HepG2 (cell line): ENCODE results near the gene CTNNBL1. TPM values are rescaled to one million over a fixed set of nuclear protein-coding genes. Genes with fewer than 3 reads are reported as not detected.

ENCODE experiments used
- ATAC-seq: fragments of 200-7000 bp; cut with Tn5 transposase; 3 replicates; pipeline ENCODE4 v1.9.1; 2020; ENCODE audit warnings: mild to moderate bottlenecking, moderate library complexity
- BruUV-seq: library from RNA; stranded (reverse); fragments of 400-500 nt; replicated peaks from 2 replicates; lab custom pipeline; 2021; lab: Mats Ljungman, UMichigan
- CTCF ChIA-PET: fragments of 300-600 bp; formaldehyde crosslinking; extraction: SDS; loops from one replicate; lab custom pipeline; 2021; ENCODE audit warnings: low total read pairs, inconsistent platforms, low intra/inter-chr PET ratio; lab: Yijun Ruan, JAX
- POLR2A ChIA-PET: fragments of 350-600 bp; sonication (Branson Sonifier 250); formaldehyde crosslinking; loops from one replicate; lab custom pipeline; 2020; ENCODE audit warnings: antibody characterized with exemption, inconsistent platforms; lab: Yijun Ruan, JAX
- DNase-seq: peaks from one replicate; pipeline ENCODE4 v3.0.0-alpha.2; 2015; ENCODE audit warnings: low spot score
- FAIRE-seq: peaks from 3 replicates; lab custom pipeline; 2011; peaks lifted over from hg19 to GRCh38; lab: Jason Lieb, UNC
- H2AFZ ChIP-seq: one replicate; pipeline ENCODE4 v1.6.1; 2011; ENCODE audit warnings: low read length, inconsistent platforms
- H3K27ac ChIP-seq: fragments of 300-600 bp; 3 replicates; pipeline ENCODE4 v1.8.0; 2011; ENCODE audit warnings: mixed run types, mild to moderate bottlenecking, mixed read lengths, low read length, inconsistent platforms; ENCODE audit not compliant: insufficient read depth; ENCODE audit errors: extremely low read length
- H3K27me3 ChIP-seq, 2 experiments: fragments of 200-600 bp in 1 of 2; 2 replicates in 1 of 2; 3 replicates in 1 of 2; pipeline versions ENCODE4 v1.6.0 to v1.8.0; 2011; ENCODE audit warnings: low read length in 2 of 2, mild to moderate bottlenecking in 2 of 2, moderate library complexity in 2 of 2, inconsistent platforms in 1 of 2; ENCODE audit not compliant: insufficient read depth in 2 of 2, control insufficient read depth in 1 of 2
- H3K36me3 ChIP-seq, 2 experiments: fragments of 200-600 bp in 1 of 2; replicated peaks in 1 of 2; 2 replicates in 1 of 2; 3 replicates in 1 of 2; pipeline versions ENCODE4 v1.5.1 to v1.8.0; 2011; ENCODE audit warnings: low read length in 2 of 2, inconsistent platforms in 1 of 2; ENCODE audit not compliant: insufficient read depth in 2 of 2, control insufficient read depth in 1 of 2
- H3K4me1 ChIP-seq: 2 replicates; pipeline ENCODE4 v1.5.1; 2012; ENCODE audit warnings: low read length, inconsistent platforms; ENCODE audit not compliant: insufficient read depth
- H3K4me2 ChIP-seq: 2 replicates; pipeline ENCODE4 v1.6.0; 2011; ENCODE audit warnings: low read depth, low read length, inconsistent platforms
- H3K4me3 ChIP-seq, 3 experiments: fragments of 200-600 bp in 1 of 3; sonication (generic), shearing (Covaris generic) in 1 of 3; replicated peaks in 1 of 3; 2 replicates each; pipeline ENCODE4 v1.5.1; 2011 to 2016; ENCODE audit warnings: low read length in 3 of 3, inconsistent platforms in 2 of 3, low read depth in 2 of 3, mild to moderate bottlenecking in 2 of 3, control low read depth in 1 of 3, mixed read lengths in 1 of 3; ENCODE audit not compliant: insufficient read depth in 1 of 3
- H3K79me2 ChIP-seq: one replicate; pipeline ENCODE4 v1.6.1; 2011; ENCODE audit warnings: low read length, inconsistent platforms; ENCODE audit not compliant: insufficient read depth
- H3K9ac ChIP-seq: 2 replicates; pipeline ENCODE4 v1.6.0; 2011; ENCODE audit warnings: mild to moderate bottlenecking, low read depth, low read length, inconsistent platforms; ENCODE audit not compliant: insufficient read depth
- H3K9me3 ChIP-seq: 2 replicates; pipeline ENCODE4 v1.5.1; 2012; ENCODE audit warnings: mild to moderate bottlenecking, low read length
- H4K20me1 ChIP-seq: 2 replicates; pipeline ENCODE4 v1.6.0; 2011; ENCODE audit warnings: inconsistent platforms, mild to moderate bottlenecking, low read length, moderate library complexity; ENCODE audit not compliant: insufficient read depth
- CHD4 ChIP-seq: fragments of 200-600 bp; sonication (generic); IDR thresholded peaks from 2 replicates; pipeline ENCODE4 v1.7.0; 2017; ENCODE audit warnings: mild to moderate bottlenecking, low read length, borderline replicate concordance
- GATA4 ChIP-seq: sonication (generic); IDR thresholded peaks from 2 replicates; pipeline ENCODE4 v1.6.1; 2016; ENCODE audit warnings: antibody characterized with exemption, low read depth, borderline replicate concordance
- KDM2A ChIP-seq: sonication (generic); formaldehyde crosslinking; IDR thresholded peaks from 2 replicates; pipeline ENCODE4 v1.4.0; 2020; ENCODE audit warnings: low read depth, missing genetic modification reagents, borderline replicate concordance
- KDM5B ChIP-seq: sonication (generic); formaldehyde crosslinking; IDR thresholded peaks from 2 replicates; pipeline ENCODE4 v1.4.0; 2020; ENCODE audit warnings: missing genetic modification reagents, mild to moderate bottlenecking, borderline replicate concordance
- MLLT10 ChIP-seq: sonication (generic); formaldehyde crosslinking; IDR thresholded peaks from 2 replicates; pipeline ENCODE4 v1.4.0; 2020; ENCODE audit warnings: missing genetic modification reagents
- NR2C2 ChIP-seq: sonication (generic); formaldehyde crosslinking; IDR thresholded peaks from 2 replicates; pipeline ENCODE4 v1.4.0; 2020; ENCODE audit warnings: missing genetic modification reagents, mild to moderate bottlenecking, moderate library complexity, borderline replicate concordance
- TAF1 ChIP-seq: sonication (generic); formaldehyde crosslinking; IDR thresholded peaks from 2 replicates; pipeline ENCODE4 v1.4.0; 2020; ENCODE audit warnings: missing genetic modification reagents
- ZNF335 ChIP-seq: sonication (generic); formaldehyde crosslinking; IDR thresholded peaks from 2 replicates; pipeline ENCODE4 v1.4.0; 2020; ENCODE audit warnings: missing genetic modification reagents
- ZNF510 ChIP-seq: sonication (generic); formaldehyde crosslinking; IDR thresholded peaks from 2 replicates; pipeline ENCODE4 v1.4.0; 2020; ENCODE audit warnings: low read depth, mild to moderate bottlenecking, missing genetic modification reagents
- ZNF660 ChIP-seq: sonication (generic); formaldehyde crosslinking; IDR thresholded peaks from 2 replicates; pipeline ENCODE4 v1.5.1; 2020; ENCODE audit warnings: mild to moderate bottlenecking, low read depth, missing genetic modification reagents, borderline replicate concordance
- ZNF720 ChIP-seq: sonication (generic); formaldehyde crosslinking; IDR thresholded peaks from 2 replicates; pipeline ENCODE4 v1.4.0; 2020; ENCODE audit warnings: missing genetic modification reagents
- ZSCAN25 ChIP-seq: sonication (generic); formaldehyde crosslinking; IDR thresholded peaks from 2 replicates; pipeline ENCODE4 v1.8.0; 2022; ENCODE audit warnings: mild to moderate bottlenecking, missing genetic modification reagents
- WGBS: methylation state at CpG from one replicate; pipeline ENCODE4 v1.1.6; 2017; ENCODE audit warnings: low lambda C conversion rate; 5-methylcytosine and 5-hydroxymethylcytosine counted together
- in situ Hi-C: cut with HindIII; loops from 2 replicates; pipeline ENCODE4 v1.10.0; 2017; ENCODE audit warnings: low pct_unique_long_range_greater_than_20kb; ENCODE audit not compliant: extremely low pct_ligation_motif_present
- intact Hi-C: fragments of 100-400 bp; cut with micrococcal nuclease; formaldehyde crosslinking; loops from one replicate; pipeline ENCODE4 v1.10.0; 2022; ENCODE audit not compliant: unreplicated experiment
- polyA plus RNA-seq, 8 experiments: library from polyadenylated mRNA; depleted of rRNA in 3 of 8; stranded (reverse) in 7 of 8; unstranded in 1 of 8; fragments of >200 nt; fragmentation: Illumina TruSeq in 4 of 8; extraction: Trizol in 4 of 8; gene quantifications; 2 replicates each; pipeline versions ENCODE4 v1.2.1 to v1.2.3, GENCODE V29; 2011 to 2016; ENCODE audit warnings: low read depth in 4 of 8, missing spikeins in 1 of 8, mixed read lengths in 1 of 8; ENCODE audit not compliant: insufficient read depth in 1 of 8
- total RNA-seq, 5 experiments: library from RNA; depleted of rRNA; stranded (reverse); fragments of >200 nt; fragmentation: Illumina TruSeq; extraction: Trizol; gene quantifications; 2 replicates each; pipeline ENCODE4 v1.2.3, GENCODE V29; 2016; ENCODE audit warnings: low read depth in 1 of 5
- TF ChIP-seq, protein P1 (sequence below): conservative IDR thresholded peaks from 2 replicates; pipeline ENCODE4 v1.6.1; 2018; ENCODE audit warnings: missing genetic modification reagents
- TF ChIP-seq, protein P2 (sequence below): sonication (generic); formaldehyde crosslinking; IDR thresholded peaks from 2 replicates; pipeline ENCODE4 v1.8.0; 2022; ENCODE audit warnings: missing genetic modification reagents, mild to moderate bottlenecking, borderline replicate concordance
- TF ChIP-seq, protein P3 (sequence below): sonication (generic); formaldehyde crosslinking; IDR thresholded peaks from 2 replicates; pipeline ENCODE4 v1.9.0; 2021; ENCODE audit warnings: missing genetic modification reagents, mild to moderate bottlenecking, borderline replicate concordance
- TF ChIP-seq, protein P4 (sequence below): sonication (generic); formaldehyde crosslinking; IDR thresholded peaks from 2 replicates; pipeline ENCODE4 v1.4.0; 2020; ENCODE audit warnings: missing genetic modification reagents

Gene CTNNBL1
- total and polyA plus RNA-seq, 2 of the 13 experiments (the other 11 are each of a cell fraction or from before 2014, with no cell fraction given): 49.3 to 94.6 TPM

DNA sequence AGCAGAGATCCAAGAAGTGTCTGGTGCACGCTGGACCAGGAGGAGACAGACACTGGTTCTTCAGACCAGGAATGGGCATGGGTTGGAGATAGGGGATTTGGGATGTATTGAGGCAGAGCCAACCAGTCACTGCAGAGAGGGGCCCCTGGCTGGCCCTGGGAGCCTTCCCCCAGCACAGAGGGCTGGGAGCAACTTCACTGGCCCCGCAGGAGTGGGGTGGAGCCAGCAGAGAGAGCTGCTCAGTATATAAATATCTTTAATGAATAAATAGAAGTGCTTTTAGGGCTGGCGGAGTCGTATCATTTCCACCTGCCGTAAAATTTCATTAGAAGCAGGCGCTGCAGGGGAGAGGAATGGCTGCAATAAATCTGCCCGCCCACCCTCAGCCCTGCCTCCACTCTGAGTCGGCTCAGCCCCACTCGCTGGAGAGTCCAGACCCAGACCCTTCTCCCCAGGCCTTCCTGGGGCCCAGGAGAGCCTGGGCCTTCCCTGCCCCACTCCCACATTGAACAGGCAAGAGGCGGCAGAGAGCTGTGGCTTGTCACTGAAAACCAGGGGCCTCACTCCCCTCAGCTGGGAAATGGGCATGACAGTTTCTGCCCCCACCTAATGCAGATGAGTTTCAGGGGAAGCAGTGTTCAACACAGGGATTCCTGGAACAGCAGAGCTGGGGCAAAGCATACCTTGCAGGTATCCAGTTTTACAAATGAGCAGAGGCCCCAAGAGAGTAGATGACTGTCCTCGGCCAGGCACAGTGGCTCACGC lies 185.2 kb downstream of the CTNNBL1 start:
- in situ Hi-C loops (no loop called here), intact Hi-C loops (no loop called here)
- ChIA-PET CTCF (no interaction called here), POLR2A (interaction anchor here (1.4 kb wide), 1 partner anchor 36 kb away, joined by 5 read pairs; no protein-coding TSS in a partner anchor)
- no peaks in the 10 kb centered on the region for H3K9me3 ChIP-seq
- no peak overlapping the region for H3K4me3 ChIP-seq
- no peak for DNase-seq
- no TSS peak for BruUV-seq
- peaks cover 2 to 3% of the 10 kb centered on the region in 2 experiments; a peak in 3 of 5 replicates for H3K36me3 ChIP-seq
- no peak overlapping the region for H2AFZ ChIP-seq
- no peak for FAIRE-seq
- H3K9ac ChIP-seq: no peak overlapping the region
- H3K27me3 ChIP-seq: peaks cover 10 to 25% of the 10 kb centered on the region in 2 experiments; a peak in 4 of 5 replicates
- H4K20me1 ChIP-seq: no peaks in the 10 kb centered on the region
- peaks cover 63% of the 10 kb centered on the region for H3K4me1 ChIP-seq
- peak; percentile 1 for ATAC-seq
- peak overlapping the region; percentile 44 for H3K4me2 ChIP-seq
- 34% methylated on average over 12 of the region's 12 CpGs for WGBS
- H3K27ac ChIP-seq: no peak overlapping the region
- H3K79me2 ChIP-seq: no peaks in the 10 kb centered on the region
- TF ChIP-seq ZNF335 (CRISPR knock-in tag) (no peak), ZNF720 (no peak), MLLT10 (no peak), ZSCAN25 (CRISPR knock-in tag) (peak; percentile 74), KDM2A (CRISPR knock-in tag) (peak; percentile 7; the same call in 1 of the 2 replicates), ZNF510 (CRISPR knock-in tag) (no peak), NR2C2 (CRISPR knock-in tag) (0 out of 2 replicates have a peak, but pooled peaks have one; percentile 4), CHD4 (0 out of 2 replicates have a peak, but pooled peaks have one; percentile 11), ZNF660 (no peak), GATA4 (no peak), KDM5B (CRISPR knock-in tag) (0 out of 2 replicates have a peak, but pooled peaks have one; percentile 33), TAF1 (CRISPR knock-in tag) (no peak)
- TF ChIP-seq, protein P1, sequence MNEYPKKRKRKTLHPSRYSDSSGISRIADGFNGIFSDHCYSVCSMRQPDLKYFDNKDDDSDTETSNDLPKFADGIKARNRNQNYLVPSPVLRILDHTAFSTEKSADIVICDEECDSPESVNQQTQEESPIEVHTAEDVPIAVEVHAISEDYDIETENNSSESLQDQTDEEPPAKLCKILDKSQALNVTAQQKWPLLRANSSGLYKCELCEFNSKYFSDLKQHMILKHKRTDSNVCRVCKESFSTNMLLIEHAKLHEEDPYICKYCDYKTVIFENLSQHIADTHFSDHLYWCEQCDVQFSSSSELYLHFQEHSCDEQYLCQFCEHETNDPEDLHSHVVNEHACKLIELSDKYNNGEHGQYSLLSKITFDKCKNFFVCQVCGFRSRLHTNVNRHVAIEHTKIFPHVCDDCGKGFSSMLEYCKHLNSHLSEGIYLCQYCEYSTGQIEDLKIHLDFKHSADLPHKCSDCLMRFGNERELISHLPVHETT (CRISPR knock-in tag): no peak
- TF ChIP-seq, protein P2, sequence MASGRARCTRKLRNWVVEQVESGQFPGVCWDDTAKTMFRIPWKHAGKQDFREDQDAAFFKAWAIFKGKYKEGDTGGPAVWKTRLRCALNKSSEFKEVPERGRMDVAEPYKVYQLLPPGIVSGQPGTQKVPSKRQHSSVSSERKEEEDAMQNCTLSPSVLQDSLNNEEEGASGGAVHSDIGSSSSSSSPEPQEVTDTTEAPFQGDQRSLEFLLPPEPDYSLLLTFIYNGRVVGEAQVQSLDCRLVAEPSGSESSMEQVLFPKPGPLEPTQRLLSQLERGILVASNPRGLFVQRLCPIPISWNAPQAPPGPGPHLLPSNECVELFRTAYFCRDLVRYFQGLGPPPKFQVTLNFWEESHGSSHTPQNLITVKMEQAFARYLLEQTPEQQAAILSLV (CRISPR knock-in tag): no peak
- TF ChIP-seq, protein P3, sequence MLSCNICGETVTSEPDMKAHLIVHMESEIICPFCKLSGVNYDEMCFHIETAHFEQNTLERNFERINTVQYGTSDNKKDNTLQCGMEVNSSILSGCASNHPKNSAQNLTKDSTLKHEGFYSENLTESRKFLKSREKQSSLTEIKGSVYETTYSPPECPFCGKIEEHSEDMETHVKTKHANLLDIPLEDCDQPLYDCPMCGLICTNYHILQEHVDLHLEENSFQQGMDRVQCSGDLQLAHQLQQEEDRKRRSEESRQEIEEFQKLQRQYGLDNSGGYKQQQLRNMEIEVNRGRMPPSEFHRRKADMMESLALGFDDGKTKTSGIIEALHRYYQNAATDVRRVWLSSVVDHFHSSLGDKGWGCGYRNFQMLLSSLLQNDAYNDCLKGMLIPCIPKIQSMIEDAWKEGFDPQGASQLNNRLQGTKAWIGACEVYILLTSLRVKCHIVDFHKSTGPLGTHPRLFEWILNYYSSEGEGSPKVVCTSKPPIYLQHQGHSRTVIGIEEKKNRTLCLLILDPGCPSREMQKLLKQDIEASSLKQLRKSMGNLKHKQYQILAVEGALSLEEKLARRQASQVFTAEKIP: no peak
- TF ChIP-seq, protein P4, sequence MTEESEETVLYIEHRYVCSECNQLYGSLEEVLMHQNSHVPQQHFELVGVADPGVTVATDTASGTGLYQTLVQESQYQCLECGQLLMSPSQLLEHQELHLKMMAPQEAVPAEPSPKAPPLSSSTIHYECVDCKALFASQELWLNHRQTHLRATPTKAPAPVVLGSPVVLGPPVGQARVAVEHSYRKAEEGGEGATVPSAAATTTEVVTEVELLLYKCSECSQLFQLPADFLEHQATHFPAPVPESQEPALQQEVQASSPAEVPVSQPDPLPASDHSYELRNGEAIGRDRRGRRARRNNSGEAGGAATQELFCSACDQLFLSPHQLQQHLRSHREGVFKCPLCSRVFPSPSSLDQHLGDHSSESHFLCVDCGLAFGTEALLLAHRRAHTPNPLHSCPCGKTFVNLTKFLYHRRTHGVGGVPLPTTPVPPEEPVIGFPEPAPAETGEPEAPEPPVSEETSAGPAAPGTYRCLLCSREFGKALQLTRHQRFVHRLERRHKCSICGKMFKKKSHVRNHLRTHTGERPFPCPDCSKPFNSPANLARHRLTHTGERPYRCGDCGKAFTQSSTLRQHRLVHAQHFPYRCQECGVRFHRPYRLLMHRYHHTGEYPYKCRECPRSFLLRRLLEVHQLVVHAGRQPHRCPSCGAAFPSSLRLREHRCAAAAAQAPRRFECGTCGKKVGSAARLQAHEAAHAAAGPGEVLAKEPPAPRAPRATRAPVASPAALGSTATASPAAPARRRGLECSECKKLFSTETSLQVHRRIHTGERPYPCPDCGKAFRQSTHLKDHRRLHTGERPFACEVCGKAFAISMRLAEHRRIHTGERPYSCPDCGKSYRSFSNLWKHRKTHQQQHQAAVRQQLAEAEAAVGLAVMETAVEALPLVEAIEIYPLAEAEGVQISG (CRISPR knock-in tag): 0 out of 2 replicates have a peak, but pooled peaks have one; percentile 9
